GM19043 (cell line): ENCODE results near the gene ZNF396.

Experiments
- ATAC-seq: cut with Tn5 transposase; IDR thresholded peaks from one replicate; pipeline ENCODE4 v1.9.1; 2021; ENCODE audit warnings: low read depth; ENCODE audit not compliant: unreplicated experiment

The ZNF396 gene

DNA sequence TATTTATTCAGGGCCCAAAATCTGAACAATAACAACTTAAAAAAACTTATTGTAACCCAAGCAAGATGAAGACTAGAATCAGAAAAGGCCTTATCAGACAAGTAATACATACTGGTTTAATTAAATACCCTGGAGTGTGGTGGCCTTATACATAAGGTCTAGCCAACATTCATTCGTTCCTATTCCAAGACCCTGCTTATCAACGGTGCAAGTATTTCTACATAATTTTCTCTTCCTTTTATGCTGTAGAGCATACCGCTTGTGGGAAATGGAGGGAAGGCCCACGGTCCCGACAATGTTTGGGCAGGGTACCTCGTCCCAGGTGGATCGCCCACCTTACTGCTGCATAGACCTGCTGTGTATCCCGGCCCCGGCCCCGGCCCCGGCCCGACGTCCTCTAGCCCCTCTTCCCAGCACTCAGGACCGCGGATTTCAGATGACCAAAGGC lies 33.6 kb downstream of the ZNF396 start:
- ATAC-seq = no peak

DNA sequence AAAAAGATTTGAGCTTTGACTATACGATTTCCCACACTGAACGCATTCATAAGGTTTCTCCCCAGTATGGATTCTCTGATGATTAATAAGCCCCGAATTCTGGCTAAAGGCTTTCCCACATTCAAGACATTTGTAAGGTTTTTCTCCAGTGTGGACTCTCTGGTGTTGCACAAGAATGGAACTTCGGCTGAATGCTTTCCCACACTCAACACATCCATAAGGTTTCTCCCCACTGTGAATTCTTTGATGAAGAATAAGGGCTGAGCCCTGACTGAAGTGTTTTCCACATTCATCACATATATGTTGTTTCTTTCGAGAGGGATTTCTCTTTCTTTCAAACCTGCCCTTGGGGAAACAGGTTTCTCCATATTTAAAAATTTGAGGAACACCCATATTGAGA lies 39.9 kb downstream of the ZNF396 start:
- ATAC-seq = no peak

- ATAC-seq = no peak
These were observed 41.3 kb downstream of the ZNF396 start for GRCh38 chr18:35335866-35336265.

- no peak for ATAC-seq
These were observed 42.3 kb downstream of the ZNF396 start for GRCh38 chr18:35334821-35335220.

GRCh38 chr18:35334212-35334611 lies 42.9 kb downstream of the ZNF396 start:
- ATAC-seq = no peak

DNA sequence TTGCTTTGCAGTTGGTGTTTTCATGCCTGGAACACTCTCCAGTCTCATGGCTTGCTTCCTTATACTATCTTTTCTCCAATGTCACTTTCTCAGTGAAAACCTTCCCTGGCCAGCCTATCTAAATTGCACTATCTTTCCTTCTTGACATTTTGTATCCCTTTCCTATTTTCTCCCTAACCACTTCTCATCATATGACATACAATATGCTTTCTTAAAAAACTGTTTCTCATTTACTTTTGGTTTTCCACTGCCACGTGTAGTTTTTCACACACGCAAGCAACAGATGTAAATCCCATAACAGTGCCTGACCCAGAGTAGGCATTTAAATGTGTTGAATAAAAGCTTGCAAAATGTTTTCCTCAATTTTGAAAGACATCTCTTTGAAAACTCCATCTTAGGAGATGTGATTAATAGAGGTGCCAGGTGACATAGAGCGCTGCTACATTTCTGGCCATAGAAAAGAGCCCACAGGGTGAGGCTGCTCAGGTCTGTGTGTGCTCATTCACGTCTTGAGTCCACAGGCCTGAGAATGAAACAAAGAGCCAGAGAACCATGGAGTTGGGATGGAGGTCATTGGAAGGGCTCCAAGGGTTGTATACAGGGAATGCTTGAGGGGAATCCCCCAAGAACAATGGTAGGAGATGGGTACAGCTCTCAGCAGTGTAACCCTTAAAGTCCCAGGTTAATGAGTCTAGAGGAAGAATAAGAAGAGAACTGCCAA lies 45.6 kb downstream of the ZNF396 start:
- ATAC-seq = no peak

DNA sequence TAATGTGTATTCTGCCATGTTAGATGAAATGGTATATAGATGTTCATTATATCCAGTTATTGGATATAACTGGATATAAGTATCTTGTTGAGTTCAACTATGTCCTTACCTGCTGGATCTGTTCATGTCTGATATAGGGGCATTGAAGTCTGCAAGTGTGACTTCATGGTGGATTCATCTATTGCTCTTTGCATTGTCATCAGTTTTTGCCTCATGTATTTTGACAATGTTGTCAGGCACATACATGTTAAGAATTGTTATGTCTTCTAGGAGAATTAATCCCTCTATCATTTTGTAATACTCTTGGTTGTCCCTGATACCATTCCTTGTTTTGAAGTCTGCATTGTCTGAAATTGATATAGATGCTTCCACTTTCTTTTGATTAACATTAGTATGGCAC lies 48.3 kb downstream of the ZNF396 start:
- ATAC-seq = no peak

- no peak for ATAC-seq
These were observed 50.3 kb downstream of the ZNF396 start for GRCh38 chr18:35326695-35327387.

DNA sequence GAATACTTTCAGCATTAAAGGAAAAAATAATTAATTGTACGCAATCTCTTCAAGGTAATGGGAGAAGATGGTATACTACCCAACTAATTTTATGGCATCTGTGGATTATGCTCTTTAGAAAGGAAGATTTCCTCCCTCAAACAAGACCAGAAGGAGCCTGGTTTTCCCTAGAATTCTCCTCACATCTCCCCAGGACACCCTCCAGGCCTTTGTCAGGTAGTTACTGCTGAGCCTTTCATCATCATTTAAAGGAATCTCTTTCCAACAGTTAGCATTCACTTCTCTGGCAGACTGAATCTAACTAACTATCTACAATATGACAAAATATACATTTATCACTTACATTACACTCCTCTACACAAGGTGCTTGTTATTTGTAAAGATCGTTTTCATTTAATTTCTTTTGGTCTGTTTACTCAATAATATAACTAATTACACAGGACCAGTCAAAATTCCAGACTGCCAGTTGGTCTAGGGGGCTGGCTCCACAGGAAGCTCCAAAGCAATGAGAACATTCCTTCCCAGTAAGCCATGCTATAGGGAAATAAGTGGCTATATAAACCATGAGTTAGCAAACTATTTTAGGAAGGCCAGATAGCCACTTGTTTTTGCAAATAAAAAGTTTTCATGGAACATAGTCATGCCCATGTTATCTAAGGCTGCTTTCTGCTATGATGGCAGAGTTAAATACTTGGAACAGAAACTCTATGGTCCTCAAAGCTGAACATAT lies 52.0 kb downstream of the ZNF396 start:
- no peak for ATAC-seq

- ATAC-seq = no peak
These were observed 54.4 kb downstream of the ZNF396 start for GRCh38 chr18:35322486-35323458.
